Measurements from ENCODE around the gene MFF.

MFF gene

DNA sequence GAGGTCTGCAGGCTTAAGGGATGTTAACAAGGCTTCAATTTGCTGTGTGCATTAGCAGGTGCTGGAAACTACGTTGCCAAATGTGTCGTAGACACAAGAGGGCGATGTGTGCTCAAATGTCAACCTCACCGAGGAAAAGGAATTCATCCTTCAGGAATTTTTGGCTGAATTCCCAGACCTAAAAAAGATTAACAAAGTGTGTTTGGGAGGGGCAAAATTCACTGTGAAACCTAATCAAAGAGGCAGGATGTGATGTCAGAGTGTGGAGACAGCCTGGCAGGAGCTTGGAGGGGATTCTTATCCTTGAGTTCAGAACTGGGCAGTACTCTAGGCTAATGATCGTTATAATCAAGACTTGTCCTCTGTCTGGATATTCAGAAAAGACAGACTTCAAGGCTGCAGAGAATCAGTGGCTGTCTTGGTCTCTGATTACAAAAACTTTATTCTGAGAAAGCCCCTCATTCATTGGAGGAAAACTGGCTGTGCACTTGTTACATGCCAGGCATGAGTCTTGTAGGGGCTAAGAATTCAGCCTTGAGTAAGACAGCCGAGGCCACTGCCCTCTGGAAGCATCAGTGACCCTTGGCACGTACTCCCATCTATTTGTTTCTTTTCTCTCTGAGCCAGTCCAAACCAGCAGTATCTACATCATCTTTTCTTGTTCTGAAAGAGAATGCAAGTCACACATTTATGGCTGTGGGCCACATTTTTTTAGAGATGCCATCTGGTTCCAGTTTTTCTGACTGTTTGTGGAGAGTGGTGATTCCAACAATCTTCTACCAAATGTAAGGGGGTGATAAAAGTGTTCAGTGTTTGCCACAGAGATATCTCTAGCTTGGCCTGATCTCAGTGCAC lies 81.4 kb downstream of the MFF start:
- TF ChIP-seq, protein P1, sequence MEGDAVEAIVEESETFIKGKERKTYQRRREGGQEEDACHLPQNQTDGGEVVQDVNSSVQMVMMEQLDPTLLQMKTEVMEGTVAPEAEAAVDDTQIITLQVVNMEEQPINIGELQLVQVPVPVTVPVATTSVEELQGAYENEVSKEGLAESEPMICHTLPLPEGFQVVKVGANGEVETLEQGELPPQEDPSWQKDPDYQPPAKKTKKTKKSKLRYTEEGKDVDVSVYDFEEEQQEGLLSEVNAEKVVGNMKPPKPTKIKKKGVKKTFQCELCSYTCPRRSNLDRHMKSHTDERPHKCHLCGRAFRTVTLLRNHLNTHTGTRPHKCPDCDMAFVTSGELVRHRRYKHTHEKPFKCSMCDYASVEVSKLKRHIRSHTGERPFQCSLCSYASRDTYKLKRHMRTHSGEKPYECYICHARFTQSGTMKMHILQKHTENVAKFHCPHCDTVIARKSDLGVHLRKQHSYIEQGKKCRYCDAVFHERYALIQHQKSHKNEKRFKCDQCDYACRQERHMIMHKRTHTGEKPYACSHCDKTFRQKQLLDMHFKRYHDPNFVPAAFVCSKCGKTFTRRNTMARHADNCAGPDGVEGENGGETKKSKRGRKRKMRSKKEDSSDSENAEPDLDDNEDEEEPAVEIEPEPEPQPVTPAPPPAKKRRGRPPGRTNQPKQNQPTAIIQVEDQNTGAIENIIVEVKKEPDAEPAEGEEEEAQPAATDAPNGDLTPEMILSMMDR (IDR thresholded peaks at IDR 0.05; ENCODE audit: unreplicated experiment in 3 of 3) = peak; percentile 59 to 72 (median 70)
- H3K27ac Mint-ChIP-seq = peak overlapping the region; percentile 38 to 84 (median 82)
- H3K4me3 Mint-ChIP-seq = no peak overlapping the region
- H3K4me1 Mint-ChIP-seq = peaks cover 23% of the 10 kb centered on the region
- peaks cover 1% of the 10 kb centered on the region for H3K27me3 Mint-ChIP-seq (ENCODE audit: low read depth)
- H3K9me3 Mint-ChIP-seq = no peaks in the 10 kb centered on the region
- no peaks in the 10 kb centered on the region for H3K36me3 Mint-ChIP-seq (ENCODE audit: low read depth)

Measured in nephron (organoid).